ENCODE results near the gene VMAC.
"Not testable (repeated sequence)": the region's sequence is repeated elsewhere in the genome, so short reads cannot be mapped to it uniquely, and the experiment has no call there.

The VMAC gene, protein sequence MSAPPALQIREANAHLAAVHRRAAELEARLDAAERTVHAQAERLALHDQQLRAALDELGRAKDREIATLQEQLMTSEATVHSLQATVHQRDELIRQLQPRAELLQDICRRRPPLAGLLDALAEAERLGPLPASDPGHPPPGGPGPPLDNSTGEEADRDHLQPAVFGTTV

DNA sequence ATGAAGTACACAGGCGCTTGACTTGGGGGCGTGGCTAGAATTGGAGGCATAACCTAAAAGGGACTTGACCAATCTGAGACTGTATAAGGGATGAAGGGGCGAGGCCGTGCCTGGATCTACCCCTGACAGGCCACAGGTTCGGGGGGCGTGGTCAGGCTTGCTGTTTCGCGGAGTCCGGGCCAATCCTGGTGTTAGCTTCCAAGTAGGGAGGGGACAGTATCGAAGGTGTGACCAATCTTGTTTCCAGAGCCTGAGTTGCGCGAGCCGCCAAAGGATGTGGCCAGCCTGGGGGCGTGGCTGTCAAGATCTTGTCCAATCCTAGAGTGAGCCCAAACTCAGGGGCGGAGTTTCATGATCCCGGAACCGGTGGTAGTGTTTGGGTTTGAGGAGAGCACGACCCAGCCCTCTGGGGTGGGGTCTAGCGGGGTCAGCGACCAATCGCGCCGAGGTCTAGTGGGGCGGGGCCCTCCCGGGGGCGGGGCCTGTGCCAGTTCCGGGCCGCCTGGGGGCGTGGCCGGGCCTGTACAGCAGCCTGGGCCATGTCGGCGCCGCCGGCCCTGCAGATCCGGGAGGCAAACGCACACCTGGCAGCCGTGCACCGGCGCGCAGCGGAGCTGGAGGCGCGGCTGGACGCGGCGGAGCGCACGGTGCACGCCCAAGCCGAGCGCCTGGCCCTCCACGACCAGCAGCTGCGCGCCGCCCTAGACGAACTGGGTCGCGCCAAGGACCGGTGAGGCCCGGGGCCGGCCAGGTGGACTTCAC, at the start of gene VMAC:
Gene VMAC (plus strand): TSS at position 521 of the 762 bp plus-strand sequence. CDS start 19 bp downstream, at position 540.
- peak; percentile 100 for DNase-seq

DNA sequence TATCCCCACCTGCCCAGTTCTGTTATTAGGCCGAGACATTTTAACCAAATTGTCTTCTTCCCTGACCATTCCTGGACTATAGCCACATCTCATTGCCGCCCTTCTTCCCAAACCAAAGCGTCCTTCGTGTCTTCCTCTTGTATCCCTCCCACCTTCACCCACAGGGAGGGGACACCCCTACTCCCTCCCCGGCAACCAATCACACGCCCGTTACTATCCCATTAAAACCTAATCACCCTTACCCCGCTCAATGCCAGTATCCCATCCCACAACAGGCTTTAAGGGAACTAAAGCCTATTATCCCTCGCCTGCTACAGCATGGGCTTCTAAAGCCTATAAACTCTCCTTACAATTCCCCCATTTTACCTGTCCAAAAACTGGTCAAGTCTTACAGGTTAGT, 49.5 kb upstream of the VMAC start:
- DNase-seq, result not testable (repeated sequence)

DNA sequence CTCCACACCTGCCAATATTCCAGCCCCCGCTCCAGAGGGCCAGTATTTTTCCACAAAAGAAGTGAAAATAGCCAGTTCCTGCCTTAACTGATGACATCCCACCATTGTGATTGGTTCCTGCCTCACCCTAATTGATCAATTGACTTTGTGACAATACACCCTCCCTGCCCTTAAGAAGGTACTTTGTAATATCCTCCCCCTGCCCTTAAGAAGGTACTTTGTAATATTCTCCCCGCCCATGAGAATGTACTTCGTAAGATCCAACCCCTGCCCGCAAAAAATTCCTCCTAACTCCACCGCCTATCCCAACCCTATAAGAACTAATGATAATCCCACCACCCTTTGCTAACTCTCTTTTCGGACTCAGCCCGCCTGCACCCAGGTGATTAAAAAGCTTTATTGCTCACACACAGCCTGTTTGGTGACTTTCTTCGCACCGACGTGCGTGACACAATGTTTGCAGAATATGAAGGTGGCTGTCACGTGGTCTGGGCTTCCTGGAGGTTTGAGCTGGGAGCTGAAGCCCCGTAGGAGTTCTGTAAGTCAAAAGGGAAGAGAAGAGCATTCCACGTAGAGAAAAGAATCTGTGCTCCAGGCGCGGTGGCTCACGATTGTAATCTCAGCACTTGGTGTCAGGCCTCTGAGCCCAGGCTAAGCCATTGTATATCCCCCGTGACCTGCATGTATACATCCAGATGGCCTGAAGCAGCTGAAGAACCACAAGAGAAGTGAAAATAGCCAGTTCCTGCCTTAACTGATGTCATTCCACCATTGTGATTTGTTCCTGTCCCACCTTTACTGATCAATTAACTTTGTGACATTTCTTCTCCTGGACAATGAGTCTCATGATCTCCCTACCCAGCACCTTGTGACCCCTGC, 47.2 kb upstream of the VMAC start:
- no peak for DNase-seq

GRCh38 chr19:5863030-5863665, 41.5 kb upstream of the VMAC start:
- no peak for DNase-seq

DNA sequence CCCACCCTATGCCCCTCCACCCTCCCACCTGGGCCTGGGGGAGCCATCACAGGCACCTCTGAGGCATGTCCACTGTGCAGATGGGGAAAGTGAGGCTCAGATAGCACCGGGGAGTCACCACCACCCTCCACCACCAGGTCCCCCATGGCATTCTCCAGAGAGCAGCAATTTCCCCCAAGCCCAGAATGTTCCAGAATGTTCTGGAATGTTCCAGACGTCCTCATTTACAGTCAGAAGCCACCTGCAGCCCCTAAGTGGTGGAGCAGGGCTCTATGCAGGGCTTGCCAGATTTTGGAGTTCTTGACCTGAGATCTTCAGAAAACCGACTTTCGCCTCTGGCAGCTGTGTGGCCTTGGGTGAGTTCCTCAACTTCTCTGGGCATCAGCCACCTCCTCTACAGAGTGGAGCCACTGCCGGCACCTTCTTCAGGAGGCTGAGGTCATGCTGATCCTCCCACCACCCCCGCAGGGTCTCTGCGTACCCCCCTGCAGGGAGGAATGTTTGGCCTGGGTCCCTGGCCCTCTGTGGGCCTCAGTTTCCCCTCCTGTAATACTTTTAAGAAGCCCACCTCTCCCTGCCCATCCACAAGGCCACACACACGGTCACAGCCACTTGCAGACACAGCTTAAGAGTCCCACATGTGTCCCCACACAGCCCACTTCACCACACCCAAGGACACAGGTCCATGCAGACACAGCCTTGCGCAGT, 40.5 kb upstream of the VMAC start:
- DNase-seq, result no peak

- no peak for DNase-seq
Measured at GRCh38 chr19:5864725-5865486, 39.8 kb upstream of the VMAC start.

- no peak for DNase-seq
Measured at GRCh38 chr19:5865772-5866171, 38.9 kb upstream of the VMAC start.

DNA sequence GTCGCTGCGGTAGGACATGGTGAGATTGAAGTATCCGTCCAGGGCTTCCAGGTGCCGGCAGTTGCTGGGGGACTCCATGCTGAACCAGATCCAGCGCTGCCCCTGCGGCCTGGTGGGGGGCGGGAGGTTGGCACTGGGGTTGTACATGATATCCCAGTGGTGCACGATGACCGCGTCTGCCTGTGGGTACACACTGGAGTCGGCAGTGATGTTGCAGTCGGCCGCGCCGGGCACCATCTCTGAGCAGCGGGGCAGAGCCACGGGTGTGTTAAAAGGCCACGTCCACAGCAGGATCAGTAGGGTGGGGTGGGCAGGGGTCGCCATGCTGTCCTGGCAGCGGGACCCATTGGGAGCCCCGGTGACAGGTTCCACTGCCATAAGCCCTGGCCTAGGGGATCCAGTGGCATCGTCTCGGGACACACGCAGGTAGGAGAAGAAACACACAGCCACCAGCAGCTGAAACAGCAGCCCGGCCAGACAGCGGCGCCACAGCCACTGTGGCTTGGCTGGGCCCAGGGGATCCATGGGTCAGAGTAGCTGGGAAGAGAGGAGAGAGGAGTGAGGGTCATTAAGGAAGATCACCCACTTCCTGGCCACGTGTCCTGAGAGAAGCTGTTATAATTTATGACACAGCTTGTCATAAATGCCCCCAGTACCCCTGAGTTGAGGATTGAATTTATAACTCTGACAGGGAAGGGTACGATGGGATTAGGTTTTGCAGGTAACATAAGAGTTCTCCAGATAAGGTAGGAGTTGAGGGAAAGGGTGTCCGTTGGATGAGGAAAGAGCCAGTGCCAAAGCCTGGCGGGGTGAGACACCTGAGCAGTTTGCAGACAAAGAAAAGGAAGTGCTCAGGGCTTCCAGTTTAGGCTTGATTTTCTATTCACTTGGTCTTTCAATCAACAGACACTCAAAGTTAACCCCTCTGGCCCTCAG, 37.2 kb upstream of the VMAC start:
- DNase-seq, result no peak

DNA sequence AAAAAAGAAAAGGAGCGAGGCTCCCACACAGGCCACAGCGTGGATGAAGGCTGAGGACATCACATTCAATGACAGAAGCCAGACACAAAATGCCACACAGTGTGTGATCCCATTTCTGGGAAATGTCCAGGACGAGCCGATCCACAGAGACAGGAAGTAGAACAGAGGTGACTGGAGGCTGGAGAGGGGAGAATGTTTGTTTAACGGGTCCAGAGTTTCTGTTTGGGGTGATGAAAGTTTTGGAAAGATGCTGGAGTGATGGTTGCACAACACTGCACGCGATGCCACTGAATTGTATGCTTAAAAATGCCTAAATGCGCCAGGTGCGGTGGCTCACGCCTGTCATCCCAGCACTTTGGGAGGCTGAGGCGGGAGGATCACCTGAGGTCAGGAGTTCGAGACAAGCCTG, 33.7 kb upstream of the VMAC start:
- no peak for DNase-seq

- DNase-seq, result no peak
Measured at GRCh38 chr19:5873617-5874199, 31.0 kb upstream of the VMAC start.

DNA sequence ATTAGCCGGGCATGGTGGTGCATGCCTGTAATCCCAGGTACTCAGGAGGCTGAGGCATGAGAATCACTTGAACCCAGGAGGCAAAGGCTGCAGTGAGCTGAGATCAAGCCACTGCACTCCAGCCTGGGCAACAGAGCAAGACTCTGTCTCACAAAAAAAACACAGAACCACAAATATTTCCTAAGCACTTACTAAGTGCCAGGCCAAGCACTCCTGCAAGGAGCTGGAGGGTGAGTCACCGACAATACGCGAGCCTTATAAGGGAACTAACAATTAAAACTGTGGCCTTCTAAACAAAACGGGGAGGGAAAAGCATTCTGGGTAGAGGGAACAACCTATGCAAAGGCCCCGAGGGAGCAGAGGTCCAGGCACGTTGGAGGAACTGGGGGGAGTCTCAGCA, 30.2 kb upstream of the VMAC start:
- DNase-seq, result not testable (repeated sequence)

DNA sequence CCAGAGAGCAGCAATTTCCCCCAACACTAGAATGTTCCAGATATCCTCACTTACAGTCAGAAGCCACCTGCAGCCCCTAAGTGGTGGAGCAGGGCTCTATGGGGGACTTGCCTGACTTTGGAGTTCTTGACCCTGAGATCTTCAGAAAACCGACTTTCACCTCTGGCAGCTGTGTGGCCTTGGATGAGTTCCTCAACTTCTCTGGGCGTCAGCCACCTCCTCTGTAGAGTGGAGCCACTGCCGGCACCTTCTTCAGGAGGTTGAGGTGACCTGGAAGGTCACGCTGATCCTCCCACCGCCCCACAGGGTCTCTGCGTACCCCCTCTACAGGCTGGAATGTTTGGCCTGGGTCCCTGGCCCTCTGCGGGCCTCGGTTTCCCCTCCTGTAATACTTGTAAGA, 27.2 kb upstream of the VMAC start:
- no peak for DNase-seq

GRCh38 chr19:5877882-5878281, 26.8 kb upstream of the VMAC start:
- DNase-seq, result no peak

DNA sequence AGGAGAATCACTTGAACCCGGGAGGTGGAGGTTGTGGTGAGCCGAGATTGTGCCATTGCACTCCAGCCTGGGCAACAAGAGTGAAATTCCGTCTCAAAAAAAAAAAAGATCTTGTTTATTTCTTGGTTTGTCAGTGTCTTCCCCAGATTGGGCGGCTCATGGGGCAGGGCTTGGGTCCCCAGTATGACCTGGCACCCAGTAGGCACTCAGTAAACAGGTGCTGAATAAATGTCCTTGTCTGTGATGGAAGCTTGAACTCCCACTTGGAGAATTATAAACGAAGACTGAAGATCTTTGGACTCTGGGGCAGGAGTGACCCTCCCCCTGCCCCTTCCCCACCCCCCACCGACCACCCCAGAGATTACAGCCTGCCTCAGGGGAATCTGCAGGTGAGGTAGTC, 24.5 kb upstream of the VMAC start:
- DNase-seq, result no peak

DNA sequence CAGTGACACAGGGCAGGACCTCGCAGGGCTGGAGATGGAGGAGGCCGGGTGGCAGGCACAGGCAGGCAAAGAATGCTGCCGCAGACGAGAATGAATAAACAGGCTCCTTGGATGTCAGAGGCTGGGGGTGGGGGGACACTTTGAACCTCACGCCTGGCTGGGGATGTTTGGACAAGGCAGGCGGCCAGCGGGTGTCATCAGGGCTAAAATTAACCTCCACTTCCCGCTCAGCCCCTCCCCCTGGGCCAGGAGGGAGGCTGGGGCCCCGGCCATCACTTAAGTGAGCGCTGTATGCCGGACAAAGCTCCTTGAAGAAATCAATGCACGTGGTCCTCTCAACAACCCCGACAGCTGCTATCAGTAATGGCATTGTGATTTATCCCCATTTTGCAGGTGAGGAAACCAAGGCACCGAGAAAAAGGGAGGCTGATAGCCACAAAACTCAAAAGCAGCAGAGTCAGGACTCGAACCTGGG, 24.0 kb upstream of the VMAC start:
- DNase-seq, result peak; percentile 67

GRCh38 chr19:5881543-5882299, 23.0 kb upstream of the VMAC start:
- DNase-seq, result peak; percentile 50

DNA sequence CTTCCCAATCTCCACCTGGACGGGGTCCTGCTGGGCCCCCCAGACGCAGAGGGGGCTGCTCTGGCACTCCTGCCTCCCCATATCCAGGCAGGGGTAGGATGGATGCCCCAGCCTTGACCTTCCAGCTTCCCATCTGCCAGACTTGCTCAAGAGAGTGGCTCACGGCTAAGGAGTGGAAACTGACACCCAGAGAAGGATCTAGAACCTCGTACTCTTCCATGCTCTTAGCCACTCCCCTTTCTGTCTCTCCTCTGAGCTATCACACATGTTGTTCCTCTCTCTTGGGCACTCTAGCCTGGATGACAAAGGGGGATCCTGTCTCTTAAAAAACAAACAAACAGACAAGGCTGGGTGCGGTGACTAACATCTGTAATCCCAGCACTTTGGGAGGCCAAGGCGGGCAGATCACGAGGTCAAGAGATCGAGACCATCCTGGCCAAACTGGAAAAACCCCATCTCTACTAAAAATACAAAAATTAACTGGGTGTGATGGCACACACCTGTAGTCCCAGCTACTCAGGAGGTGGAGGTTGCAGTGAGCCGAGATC, 22.2 kb upstream of the VMAC start:
- DNase-seq, result peak; percentile 31

- DNase-seq, result not testable (repeated sequence)
Measured at GRCh38 chr19:5883157-5883873, 21.4 kb upstream of the VMAC start.
